HG02973 (cell line): ENCODE results near the gene INPP5A.
A peak's percentile ranks its signal among the peaks of the same experiment; 100 is the strongest.

Source experiments
- ATAC-seq: cut with Tn5 transposase; IDR thresholded peaks from one replicate; pipeline ENCODE4 v1.9.1; 2021; ENCODE audit warnings: moderate library complexity; ENCODE audit not compliant: unreplicated experiment

The INPP5A gene

DNA sequence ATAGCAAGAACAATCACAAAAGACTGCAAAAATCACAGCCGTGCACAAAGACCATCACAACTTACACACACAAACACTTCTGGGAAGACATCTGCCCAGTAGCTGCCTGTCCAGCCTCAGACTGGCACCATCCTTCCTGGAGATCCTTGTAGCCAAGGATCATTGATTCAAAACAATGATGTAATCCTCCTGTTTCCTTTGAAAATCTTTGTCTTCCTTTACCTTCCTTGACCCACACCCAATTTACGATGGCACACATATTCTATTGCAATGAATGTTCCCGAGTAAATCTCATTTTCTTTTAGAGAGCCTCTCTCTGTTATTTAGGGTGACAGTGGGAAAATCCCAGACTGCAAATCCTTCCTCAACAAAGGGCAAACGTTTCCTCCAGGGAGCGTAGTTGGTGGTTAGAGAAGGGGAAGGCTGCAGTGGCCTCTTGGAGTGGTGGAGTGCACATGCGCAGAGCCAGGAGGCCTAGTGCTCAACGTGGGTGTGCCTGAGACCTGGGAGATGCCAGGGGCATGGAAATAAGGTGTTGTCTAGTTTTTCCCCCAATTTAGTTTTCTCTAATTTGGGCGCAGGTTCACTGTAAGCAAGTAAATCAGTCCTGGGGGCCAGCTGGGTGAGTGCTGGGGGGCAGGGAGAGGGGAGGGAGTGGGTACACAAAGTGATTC, 3.1 kb upstream of the INPP5A start:
- no peak for ATAC-seq

DNA sequence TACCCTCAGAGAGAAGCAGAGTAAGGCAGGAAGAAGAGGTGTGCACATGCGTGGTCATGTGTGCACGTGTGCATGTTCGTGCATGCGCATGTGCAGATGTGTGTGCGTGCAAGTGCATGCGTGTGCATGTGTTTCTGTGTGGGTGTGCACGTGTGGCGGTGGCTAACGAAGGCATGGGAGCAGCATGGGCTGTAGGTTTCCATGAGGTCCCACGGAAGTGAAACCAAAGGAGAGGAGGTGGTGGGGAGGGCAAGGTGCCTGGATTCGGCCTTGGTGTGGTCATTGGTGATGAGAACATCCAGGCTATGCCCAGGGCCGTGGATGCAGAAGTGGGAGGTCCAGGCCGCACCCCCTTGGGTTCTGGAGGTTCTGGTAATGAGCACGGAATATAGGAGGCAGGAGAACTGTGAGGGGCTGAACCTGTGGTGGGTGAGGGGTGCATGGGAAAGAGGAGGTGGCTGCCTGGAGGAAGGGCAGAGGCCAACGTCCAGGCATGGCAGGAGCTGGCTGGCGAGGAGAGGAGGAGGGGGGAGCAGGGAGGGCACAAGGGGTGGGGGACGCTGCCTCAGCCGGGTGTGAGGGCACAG, 2.4 kb upstream of the INPP5A start:
- no peak for ATAC-seq

DNA sequence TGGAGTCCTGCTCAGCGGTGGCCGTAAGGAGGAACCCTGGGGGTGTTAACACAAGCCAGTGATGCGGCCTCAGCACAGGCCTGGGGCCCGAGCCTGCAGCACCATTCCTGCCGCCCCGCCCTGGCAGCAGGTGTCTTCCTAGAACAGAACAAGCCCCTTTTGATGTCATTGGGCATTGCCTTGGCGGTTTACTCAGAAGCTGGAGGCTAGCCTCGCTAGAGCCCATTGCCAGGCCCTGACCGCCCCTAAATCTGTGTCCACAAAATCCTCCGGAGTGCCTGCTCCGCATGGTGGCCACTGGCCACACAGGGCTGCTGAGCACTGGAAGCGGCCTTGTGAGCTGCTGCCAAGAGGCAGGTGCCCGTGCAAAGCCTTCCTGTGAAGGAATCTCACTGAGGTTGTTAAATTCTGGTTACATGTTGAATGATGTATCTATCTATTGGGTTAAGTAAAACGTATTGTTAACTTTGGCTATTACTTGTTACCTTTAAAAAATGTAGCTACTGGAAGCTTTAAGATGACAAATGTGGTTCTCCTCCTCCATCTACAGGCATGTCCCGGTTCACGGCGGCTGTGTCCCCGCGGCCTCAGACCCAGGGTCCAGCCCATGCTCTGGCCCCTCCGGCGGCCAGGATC, 1.2 kb upstream of the INPP5A start:
- no peak for ATAC-seq

DNA sequence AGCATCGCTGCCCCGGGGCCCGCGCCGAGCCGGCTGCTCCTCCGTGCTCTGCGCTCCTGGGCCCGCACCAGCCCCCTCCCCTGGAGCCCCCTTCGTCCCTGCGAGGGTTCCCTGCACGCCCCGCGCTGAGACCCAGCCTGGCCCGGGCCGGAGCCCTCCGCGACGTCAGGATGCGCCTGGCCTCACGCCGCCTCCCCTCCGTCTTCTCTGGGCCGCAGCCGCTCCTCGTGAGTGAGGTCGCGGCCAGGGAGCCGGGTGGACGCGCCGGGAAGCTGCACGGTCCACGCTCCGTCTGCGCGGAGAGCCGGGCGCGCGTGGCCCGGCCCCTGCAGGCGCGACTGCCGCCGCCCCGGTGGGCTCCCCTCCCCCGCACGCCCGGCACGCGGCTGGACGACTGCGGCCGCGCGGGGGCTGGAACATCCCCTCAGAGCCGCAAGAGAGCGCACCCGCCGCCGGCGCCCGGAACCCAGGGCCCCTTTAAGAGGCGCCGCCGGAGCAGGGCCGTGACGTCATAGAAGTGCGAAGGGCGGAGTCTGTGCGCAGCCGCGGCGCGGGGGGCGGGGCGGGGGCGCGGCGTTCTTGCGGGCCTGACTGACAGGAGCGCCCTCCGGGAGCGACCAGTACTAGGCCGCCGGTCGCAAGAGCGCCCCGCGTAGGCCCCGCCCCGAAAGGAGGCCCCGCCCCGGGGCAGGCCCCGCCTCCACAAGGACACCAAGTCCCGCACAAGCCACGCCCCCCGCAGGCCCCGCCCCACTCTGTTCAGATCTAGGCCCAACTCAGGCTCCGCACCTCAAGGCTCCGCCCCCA, 507 bp upstream of the INPP5A start:
- peak; percentile 85 for ATAC-seq

DNA sequence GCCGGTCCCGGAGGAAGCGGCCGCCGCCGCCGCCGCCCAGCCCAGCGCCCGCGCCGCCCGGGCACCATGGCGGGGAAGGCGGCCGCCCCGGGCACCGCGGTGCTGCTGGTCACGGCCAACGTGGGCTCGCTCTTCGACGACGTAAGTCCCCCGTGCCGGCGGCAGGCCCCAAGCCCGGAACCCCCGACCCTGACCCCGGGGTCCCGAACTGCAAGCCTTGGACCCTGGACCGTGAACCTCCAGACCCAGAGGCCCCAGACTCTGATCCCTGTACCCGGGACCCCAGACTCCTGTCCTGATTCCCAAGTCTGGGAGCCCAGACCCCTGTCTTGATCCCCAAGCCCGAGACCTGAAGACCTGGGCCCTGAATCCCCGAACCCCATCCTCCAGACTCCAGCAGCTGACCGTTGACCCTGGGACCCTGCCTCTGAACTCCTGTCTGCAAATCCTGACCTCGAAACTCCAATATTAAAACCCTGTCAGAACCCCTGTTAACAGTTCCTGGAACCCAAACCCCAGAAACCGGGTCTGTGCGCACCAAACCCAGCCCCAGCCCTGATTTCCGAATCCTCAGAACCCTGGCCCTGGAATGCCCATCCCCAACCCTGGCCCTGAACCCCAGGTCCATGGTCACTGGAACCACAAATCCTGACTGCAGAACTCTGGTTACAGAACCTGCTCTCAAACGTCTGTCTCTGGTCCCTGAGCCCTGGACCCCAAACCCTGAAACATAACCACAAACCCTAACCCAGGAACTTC, 623 bp downstream of the INPP5A start:
- no peak for ATAC-seq

DNA sequence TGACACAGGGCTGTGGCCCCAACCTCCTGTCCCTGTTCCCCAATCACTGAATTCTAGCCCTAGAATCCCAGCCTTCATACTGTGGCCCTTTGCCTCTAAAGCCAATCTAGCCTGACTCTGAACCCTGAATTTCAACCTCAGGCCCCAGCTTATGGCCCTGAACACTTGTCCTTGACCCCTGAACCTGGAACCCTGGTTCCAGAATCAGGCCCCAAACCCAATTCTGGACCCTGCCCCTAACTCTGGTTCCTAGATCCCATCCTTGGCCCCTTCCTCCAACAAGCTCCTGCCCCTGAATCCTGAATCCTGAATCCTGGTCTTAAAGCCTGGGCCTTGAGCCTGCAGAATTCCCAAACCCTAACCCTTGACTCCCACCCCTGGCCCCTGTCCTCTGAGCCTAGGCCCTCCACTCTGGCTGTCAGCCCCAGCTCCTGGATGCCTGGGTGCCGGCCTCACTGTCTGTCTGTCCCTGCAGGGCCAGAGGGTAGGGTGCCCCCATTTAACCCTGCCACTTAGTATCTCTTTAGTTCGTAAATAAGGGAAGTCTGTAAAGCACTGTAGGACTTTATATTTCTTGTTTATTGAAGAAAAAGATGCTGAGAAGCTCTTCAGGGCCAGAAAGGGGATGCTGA, 1.3 kb downstream of the INPP5A start:
- no peak for ATAC-seq

DNA sequence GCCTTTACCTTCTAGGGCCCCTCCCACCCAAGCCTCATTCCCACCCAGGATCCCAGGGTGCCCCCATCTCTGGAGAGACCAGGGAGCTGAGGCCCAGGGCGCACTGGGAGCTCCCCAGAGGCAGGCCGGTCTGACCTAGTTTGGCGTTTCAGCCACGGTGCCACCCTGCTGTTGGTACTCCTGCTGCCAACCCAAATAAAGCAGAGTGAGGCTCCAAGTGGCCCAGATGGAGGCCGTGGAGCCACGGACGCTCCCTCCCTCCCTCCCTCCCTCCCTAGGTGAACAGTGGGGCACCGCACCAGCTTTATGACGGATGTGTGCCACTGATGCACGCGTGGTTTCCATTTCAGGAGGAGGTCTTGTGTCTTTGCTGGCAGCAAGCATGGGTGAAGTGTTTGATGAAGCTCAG, 1.8 kb downstream of the INPP5A start:
- ATAC-seq = no peak

DNA sequence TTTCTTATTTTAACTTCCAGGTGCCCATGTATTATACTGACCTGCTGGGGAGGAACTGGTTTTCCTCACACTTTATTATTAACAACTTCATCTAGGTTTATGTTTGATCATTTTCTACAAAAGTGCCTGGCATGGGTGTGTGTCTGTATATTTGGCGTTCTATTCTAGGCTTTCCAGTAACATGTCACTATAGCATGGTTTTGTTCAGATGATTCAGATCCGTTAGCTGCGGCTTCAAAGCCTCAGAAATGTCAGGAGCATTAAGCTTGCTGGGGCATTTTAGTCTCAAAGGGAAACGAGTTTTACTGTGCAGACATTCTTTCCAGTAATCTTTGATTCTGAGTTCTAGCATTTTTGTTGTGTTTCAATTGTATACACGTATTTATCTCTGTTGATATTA, 2.3 kb downstream of the INPP5A start:
- ATAC-seq = no peak

DNA sequence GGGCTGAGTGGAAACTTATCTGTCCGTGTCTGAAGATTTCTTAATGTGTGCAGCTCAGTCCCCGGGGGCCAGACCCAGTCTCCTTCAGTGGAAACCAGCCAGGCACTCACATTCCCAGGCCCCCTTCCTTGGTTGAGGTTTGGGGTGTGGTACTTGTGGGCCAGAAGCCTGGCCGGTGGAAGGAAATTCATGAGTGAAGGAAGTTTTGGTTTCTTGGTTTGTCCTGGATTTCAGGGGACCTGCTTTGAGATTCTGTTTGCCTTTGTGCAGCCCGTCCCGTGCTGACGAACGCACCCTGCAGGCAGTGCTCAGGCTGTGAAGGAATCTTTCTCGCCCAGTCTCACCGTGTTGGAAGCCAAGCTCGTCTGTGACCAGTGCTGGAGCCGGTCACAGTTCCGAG, 2.9 kb downstream of the INPP5A start:
- no peak for ATAC-seq

DNA sequence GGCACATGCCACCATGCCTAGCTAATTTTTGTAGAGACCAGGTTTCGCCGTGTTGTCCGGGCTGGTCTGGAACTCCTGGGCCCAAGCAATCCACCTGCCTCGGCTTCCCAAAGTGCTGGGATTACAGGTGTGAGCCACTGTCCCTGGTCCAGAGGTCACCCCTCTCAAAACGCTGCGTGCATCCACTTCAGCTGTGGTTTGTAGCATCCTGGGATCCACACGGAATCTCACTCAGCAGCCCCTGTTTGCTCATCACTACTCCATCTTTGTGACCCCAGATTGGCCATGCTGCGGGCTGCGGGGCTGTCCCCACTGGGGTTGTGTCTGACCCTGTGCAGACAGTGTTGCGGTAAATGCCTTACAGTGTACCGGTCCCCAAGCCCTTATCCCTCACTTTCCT, 3.5 kb downstream of the INPP5A start:
- no peak for ATAC-seq

DNA sequence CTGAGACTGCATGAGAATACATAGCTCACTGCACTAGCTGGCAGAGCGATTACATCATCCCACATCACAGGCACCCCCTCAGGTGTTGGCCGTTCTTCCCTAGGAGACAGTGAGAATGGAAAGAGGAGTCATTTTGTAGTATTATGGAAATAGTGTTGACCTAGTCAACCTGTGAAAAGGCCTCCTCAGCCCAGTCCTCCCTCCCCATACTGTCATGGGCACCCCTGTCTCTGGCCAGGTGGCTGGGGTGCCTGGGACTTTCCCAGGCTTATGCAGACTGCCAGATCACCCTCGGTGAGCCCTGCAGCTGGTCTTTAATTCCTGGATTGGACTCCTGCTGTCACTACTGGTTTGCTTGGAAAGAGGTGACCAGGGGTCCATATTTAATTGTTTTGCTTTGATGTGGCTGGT, 4.0 kb downstream of the INPP5A start:
- ATAC-seq = no peak

DNA sequence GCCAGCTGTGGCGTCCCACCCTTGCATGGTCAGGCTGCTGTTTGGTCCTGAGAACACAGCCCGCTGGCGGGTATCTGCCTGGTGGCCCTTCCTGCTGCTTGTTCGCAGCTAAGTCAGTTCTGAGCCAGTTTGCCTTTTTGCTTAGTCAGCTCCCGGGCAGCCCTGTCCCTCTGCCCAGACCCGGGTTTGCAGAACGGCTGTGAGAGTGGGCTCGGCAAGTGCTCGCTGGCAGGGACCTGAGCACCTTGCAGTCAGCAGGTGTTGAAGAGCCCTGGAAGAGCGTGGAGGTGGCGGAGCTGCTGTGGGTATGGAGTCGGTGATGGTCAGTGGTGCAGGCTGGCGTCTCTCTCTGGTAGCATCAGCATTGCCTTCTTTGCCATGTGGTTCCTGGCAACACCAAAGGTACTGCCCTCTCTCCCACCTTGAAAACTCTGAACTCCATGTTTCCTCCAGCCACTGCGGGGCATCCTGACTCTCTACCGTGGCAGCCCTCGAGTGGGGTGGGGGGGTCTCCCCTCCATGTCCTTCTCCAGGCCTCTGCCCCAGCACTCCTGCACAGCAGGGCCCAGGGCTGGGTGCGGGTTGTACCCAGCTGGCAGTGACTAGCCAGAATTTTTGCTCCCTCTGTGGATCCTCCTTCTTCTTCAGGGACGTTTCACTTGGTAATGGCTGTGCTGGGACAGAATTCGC, 4.6 kb downstream of the INPP5A start:
- no peak for ATAC-seq

DNA sequence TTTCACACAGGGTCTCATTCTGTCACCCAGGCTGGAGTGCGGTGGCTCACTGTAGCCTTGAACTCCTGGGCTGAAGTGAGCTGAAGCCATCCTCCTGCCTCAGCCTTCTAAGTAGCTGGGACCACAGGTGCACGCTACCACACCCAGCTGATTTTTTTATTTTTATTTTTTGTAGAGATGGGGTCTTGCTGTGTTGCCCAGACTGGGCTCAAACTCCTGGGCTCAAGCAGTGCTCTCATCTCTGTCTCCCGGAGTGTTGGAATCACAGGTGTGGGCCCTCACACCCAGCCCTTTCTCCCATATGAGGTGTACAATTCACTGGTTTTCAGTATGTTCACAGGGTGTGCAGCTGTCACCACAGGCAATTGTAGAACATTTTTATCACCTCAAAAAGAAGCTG, 5.2 kb downstream of the INPP5A start:
- no peak for ATAC-seq

DNA sequence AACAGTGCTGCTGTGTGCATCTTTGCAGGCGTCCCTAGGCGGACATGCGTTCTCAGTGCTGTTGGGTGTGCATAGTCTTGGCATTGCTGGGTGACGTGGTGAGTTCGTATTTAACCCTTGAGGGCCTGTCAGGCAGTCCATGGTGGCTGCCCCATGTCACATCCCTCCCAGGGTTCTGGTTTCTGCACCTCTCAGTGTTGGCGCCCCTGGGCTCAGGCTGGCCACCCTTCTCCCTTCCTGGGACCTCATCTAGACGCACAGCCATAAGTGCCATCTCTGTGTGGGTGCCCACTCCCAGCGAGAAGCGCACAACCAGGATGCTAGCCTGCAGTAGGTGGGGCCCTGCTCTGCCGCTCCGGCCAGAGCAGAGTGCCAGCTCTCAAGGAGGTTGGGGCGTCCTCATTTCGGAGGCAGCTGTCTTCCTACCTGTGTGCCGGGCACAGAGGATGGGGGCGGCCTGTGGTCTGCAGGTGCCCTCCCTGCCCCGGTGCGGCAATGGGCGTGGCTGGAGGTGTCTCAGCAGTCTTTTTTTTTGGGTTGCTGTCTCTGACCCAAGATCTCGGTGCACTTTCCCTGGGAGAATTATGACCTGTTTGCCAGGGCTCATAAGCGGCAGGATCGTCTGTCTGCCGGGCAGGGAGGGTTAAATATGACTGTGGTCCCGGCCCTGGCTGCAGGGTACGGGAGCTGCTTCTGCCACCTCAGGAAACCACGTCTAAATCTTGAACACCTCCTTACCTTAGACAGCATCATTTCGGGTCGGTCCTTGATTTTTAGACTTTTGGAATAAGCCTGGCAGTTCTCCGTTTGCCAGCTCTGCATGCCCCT, 6.5 kb downstream of the INPP5A start:
- ATAC-seq = peak; percentile 10

DNA sequence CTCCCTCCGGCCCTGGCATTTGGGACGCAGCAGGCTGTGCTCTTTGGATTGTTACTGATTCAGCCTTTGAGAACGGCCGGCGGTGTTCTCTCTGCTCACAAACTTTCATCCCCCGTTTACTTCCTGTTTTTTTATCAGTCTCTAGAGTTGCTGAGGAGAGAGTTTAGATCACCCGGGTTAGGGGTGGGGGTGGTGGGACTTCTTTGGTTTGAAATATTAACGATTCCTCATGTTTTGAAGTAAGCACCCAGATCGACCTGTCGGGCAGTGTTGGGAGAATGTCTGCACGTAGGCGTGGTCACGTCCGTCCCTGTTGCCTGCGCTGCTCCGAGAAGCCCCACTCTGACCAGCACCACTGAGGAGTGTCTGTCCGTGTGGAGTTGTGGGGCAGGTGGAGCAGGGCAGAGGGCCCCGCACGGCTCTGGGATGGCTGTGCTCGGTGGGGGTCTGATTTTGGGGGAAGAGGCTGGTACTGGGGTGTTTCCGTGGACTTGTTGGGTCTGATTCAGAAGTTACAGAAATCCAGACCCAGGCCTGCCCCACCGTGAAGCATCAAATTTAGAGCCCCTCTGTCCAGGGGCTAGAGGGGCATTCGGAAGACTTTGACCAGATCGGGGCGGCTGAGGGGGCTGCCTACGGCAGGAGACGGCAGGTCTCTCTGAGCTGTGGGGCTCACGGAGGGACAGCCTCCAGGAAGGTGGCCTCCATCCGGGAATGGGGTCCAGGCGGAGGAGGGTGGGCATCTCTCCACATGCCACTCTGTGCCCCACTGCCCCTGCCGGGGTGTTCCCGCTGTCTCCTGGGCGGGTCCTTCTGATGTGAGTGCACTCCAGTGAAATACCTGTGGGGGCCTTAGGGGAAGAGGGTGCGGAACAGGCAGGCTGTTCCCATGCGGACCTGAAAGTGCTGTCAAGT, 7.4 kb downstream of the INPP5A start:
- peak; percentile 41 for ATAC-seq

DNA sequence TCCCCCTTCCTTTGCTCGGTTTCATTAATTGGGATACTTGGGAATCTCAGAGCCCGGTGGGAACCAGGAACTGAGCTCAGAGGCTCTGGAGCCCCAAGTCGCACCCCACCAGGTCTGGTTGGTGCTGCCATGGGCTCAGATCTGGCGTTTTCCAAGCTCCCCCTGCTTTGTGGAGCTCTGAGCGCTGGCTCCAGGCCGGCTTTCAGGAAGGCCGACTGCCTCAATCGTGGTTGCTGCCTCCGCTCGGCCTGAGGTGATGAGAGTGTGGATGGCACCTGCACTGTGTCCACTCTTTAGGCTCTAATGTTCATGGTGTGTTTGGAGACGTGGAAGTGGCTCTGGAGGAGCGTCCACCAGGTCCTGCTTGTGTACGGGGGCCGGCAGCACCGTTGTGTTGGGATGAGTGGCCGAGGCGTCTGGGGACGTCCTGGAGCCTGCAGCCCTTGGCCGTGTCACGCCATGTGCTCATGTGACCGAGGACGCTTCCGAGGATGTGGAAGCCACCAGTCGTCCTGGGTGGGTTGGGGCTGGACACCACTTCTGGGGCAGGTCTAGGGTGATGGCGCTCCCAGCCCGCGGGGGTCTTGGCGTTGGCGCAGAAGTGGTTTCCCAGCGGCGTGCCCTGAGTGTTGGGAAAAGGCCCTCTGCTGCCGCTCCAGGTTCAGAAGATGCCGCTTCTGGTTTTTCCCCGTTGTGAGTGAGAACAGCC, 8.2 kb downstream of the INPP5A start:
- ATAC-seq = no peak
